CD4-positive, alpha-beta T cell treated with Interferon gamma for 1 hour (primary cell): Measurements from ENCODE around the gene ADORA2A.

Experiments used
- DNase-seq: peaks from one replicate; pipeline ENCODE4 v3.0.0-alpha.2; 2020

Gene ADORA2A

GRCh38 chr22:24427500-24428164, at the start of gene ADORA2A:
ADORA2A (plus strand) TSS chr22:24427599; CDS start chr22:24433405, 5,806 bp downstream.
- DNase-seq = peak; percentile 89

- no peak for DNase-seq
These were observed 47.9 kb upstream of the ADORA2A start for GRCh38 chr22:24379536-24379935.

GRCh38 chr22:24380220-24380904, 47.0 kb upstream of the ADORA2A start:
- DNase-seq = no peak

GRCh38 chr22:24380905-24381230, 46.5 kb upstream of the ADORA2A start:
- DNase-seq = no peak

- no peak for DNase-seq
These were observed 44.3 kb upstream of the ADORA2A start for GRCh38 chr22:24383061-24383460.

- no peak for DNase-seq
These were observed 43.3 kb upstream of the ADORA2A start for GRCh38 chr22:24384131-24384530.

GRCh38 chr22:24386937-24387471, 40.4 kb upstream of the ADORA2A start:
- DNase-seq = no peak

GRCh38 chr22:24389680-24390079, 37.7 kb upstream of the ADORA2A start:
- no peak for DNase-seq

GRCh38 chr22:24390156-24390555, 37.2 kb upstream of the ADORA2A start:
- DNase-seq = no peak

- DNase-seq = no peak
These were observed 36.8 kb upstream of the ADORA2A start for GRCh38 chr22:24390576-24390975.

GRCh38 chr22:24391836-24392217, 35.6 kb upstream of the ADORA2A start:
- no peak for DNase-seq

GRCh38 chr22:24392218-24392931, 35.0 kb upstream of the ADORA2A start:
- no peak for DNase-seq

GRCh38 chr22:24393012-24393559, 34.3 kb upstream of the ADORA2A start:
- no peak for DNase-seq

- no peak for DNase-seq
These were observed 33.6 kb upstream of the ADORA2A start for GRCh38 chr22:24393848-24394247.

GRCh38 chr22:24394254-24394653, 33.1 kb upstream of the ADORA2A start:
- DNase-seq = no peak

GRCh38 chr22:24398409-24398808, 29.0 kb upstream of the ADORA2A start:
- no peak for DNase-seq

GRCh38 chr22:24400034-24400725, 27.2 kb upstream of the ADORA2A start:
- DNase-seq = no peak

- peak; percentile 40 for DNase-seq
These were observed 26.4 kb upstream of the ADORA2A start for GRCh38 chr22:24400726-24401596.

GRCh38 chr22:24401931-24402367, 25.4 kb upstream of the ADORA2A start:
- DNase-seq = no peak

- peak; percentile 62 for DNase-seq
These were observed 24.8 kb upstream of the ADORA2A start for GRCh38 chr22:24402460-24403192.

- no peak for DNase-seq
These were observed 24.1 kb upstream of the ADORA2A start for GRCh38 chr22:24403346-24403745.
